C4-2B (cell line): Measurements from ENCODE around the gene CTSF.

Experiments
- H3K27ac ChIP-seq: fragments of 450-650 bp; 2 replicates; pipeline ENCODE4 v1.5.1; 2017
- ZFX ChIP-seq: fragments of 450-650 bp; IDR thresholded peaks from 2 replicates; pipeline ENCODE4 v1.6.1; 2017
- TF ChIP-seq, protein P1 (sequence below): fragments of 450-650 bp; conservative IDR thresholded peaks from 2 replicates; pipeline ENCODE4 v1.5.1; 2017; ENCODE audit warnings: mild to moderate bottlenecking

The CTSF gene

DNA sequence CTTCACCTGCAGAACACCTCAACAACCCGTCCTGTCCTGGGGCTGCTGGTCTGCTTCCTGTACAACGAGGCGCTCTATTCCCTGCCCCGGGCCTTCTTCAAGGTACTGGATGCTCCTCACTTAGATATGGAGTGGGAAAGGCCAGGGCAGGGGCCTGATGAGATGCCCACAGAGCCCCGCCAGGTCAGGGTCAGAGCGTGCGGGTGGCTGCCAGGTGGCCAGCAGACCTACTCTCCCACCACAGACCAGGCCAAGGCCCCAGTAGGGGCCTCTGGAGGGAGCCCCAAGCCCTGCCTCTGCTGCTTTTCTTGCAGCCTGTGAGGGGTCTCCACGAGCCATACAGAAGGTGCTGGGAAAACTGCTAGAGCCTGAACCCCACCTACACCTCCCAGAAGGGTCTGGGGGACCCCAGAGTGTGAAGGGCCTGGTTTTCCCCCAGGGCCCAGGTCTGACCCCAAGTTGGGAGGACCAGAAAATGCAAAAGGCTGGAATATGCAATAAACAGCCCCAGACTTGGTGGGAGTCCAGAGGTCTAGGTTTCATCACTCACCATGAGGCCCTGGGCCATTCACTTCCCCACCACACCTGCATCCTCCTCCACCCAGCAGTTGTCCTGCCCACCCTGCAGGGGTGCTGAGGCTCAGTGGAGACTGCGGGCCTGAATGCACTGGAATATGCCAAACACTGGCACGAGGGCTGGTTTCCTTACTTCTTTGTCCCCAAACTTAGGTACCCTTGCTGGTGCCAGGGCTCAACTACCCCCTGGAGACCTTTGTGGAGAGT, 37.3 kb downstream of the CTSF start:
- TF ChIP-seq ZFX: no peak
- TF ChIP-seq, protein P1, sequence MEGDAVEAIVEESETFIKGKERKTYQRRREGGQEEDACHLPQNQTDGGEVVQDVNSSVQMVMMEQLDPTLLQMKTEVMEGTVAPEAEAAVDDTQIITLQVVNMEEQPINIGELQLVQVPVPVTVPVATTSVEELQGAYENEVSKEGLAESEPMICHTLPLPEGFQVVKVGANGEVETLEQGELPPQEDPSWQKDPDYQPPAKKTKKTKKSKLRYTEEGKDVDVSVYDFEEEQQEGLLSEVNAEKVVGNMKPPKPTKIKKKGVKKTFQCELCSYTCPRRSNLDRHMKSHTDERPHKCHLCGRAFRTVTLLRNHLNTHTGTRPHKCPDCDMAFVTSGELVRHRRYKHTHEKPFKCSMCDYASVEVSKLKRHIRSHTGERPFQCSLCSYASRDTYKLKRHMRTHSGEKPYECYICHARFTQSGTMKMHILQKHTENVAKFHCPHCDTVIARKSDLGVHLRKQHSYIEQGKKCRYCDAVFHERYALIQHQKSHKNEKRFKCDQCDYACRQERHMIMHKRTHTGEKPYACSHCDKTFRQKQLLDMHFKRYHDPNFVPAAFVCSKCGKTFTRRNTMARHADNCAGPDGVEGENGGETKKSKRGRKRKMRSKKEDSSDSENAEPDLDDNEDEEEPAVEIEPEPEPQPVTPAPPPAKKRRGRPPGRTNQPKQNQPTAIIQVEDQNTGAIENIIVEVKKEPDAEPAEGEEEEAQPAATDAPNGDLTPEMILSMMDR: no peak
- no peak overlapping the region for H3K27ac ChIP-seq

DNA sequence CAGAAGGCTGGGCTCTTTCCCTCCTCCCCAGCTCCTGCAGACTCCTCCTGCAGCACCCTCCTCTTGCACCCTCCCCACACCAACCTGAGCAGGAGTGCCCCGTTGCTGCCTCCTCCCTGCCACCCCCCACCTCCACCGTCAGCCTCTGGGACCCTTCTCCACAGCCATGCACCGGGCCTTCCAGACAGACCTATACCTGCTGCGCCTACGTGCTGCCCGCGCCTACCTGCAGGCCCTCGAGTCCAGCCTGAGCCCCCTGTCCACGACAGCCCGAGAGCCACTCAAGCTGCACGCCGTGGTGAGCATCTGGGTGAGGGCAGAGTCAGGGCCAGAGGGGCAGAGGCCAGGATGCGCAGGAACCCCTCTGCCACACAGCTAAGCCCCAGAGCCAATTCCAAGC, 38.8 kb downstream of the CTSF start:
- no peak overlapping the region for H3K27ac ChIP-seq
- TF ChIP-seq ZFX: no peak
- TF ChIP-seq, protein P1: no peak

DNA sequence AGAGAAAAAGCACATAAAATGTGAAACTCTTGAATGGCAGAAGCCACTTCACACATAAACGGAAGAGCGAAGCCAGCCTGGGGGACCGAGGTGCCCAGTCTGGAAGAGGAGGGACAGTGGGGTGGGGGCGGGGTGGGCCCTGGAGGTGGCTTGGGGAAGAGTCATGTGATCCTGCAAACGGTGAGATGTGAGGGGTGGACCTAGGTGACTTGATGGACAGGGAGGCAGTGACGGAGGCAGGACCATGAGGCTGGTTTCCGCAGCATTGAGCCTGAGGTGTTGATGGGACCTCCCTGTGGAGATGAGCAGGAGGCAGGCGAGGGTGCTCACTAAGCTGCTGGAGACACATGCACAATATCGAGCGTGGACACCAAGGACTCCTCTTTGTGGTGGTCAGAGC, 39.3 kb downstream of the CTSF start:
- TF ChIP-seq, protein P1: no peak
- no peak for TF ChIP-seq ZFX
- no peak overlapping the region for H3K27ac ChIP-seq

GRCh38 chr11:66524304-66525040, 43.9 kb downstream of the CTSF start:
- TF ChIP-seq, protein P1: no peak
- no peak for TF ChIP-seq ZFX
- no peak overlapping the region for H3K27ac ChIP-seq

- TF ChIP-seq ZFX: no peak
- TF ChIP-seq, protein P1: no peak
Observed at GRCh38 chr11:66523611-66524010, 44.8 kb downstream of the CTSF start.

More at GRCh38 chr11:66523611-66524010, 44.8 kb downstream of the CTSF start:
- no peak overlapping the region for H3K27ac ChIP-seq
